Retina (tissue), 1 donor: ENCODE measurements around the gene CETP.

ENCODE experiments used
- DNase-seq: peaks from one replicate; pipeline ENCODE4 v3.0.0-alpha.2; 2016

The CETP gene, protein sequence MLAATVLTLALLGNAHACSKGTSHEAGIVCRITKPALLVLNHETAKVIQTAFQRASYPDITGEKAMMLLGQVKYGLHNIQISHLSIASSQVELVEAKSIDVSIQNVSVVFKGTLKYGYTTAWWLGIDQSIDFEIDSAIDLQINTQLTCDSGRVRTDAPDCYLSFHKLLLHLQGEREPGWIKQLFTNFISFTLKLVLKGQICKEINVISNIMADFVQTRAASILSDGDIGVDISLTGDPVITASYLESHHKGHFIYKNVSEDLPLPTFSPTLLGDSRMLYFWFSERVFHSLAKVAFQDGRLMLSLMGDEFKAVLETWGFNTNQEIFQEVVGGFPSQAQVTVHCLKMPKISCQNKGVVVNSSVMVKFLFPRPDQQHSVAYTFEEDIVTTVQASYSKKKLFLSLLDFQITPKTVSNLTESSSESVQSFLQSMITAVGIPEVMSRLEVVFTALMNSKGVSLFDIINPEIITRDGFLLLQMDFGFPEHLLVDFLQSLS

GRCh38 chr16:56961851-56962281 lies at the start of gene CETP:
CETP (plus strand) TSS chr16:56961950; CDS start chr16:56961980, 30 bp downstream.
- no peak for DNase-seq

DNA sequence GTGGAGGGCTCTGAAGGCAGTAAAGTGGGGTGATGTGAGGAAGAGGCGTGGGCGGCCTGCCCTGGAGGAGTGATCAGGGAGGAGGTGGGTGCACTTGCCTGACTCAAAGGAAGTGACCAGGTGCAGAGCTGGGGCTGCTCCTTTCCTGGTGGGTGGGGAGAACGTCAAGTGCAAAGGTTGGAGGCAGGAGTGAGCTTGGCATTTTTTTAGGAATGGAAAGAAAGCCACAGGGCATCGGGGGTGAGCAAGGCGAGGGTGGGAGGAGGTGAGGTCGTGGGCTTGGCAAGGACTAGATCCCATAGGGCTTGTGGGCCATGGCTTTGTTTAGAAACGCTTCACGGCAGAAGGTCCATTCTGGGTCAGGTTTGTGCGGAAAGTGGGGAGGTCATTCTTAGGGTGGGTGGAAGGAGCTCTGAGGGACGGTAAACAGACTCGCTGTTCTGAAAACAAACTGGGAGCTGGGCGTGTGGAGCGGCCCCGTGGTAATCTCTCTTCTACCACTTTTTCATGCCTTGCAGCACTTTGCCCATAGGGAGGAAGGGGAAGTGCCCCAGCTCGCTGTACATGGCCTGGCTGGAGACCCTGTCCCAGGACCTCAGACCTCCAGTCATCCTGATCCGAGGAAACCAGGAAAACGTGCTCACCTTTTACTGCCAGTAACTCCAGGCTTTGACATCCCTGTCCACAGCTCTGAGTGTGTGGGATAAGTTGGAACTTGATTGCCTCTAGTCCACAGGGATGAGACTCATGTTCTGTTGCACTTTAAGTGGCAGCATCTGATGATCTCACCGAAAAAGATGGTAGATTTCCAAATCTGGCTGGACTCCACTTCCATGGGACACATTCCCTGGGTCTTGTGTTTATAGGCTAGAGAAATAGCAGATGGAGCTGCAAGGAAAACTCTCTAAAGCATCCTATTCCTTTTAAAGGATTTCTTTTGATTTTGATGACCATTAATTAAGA lies 48.7 kb upstream of the CETP start:
- DNase-seq: no peak

DNA sequence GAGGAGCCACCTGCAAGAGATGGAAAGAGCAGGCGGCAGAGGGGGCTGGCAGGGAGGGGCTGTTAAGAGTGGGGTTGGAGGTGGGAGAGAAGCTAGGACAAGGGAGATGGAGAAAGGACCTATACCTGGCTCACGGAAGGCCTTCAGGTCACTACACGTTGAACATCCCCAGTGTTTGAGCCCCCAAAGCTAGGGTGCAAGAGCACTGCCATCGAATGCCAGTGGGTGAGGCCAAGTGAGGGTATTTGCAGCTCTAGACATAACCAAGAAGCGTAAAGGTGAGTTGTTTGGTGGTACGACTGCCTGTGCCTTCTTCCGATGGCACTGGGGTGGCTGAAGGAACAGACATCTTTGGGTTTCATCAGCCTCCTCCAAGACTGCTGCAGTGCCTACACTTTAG lies 46.9 kb upstream of the CETP start:
- no peak for DNase-seq

- DNase-seq: no peak
Observed at GRCh38 chr16:56915336-56916119, 46.2 kb upstream of the CETP start.

GRCh38 chr16:56916571-56917403 lies 45.0 kb upstream of the CETP start:
- no peak for DNase-seq

DNA sequence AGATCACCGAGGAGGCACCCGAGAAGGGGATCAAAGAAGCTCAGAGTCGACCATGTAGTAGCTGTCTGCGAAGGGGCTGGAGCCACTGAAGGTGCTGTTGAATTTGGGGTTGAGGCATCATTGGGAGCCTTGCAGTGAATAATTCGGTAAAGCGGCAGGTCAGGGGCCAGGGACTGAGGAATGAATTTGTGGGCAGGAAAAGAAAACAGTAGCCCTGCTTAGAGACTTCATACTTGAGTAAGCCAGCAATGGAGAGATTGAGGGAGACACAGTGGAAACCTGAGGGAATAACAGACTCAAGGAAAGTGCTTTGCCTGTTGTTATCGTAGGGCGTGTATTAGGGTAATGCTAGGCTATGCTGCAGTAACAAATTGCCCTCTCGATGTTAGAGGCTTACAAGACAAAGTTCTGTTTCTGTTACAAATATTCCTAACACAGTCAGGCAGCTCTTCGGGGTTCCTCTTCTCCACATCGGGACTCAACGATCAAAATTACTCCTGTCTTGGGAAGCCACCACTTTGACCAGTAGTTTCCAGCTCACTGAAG lies 43.2 kb upstream of the CETP start:
- DNase-seq: peak; percentile 15

GRCh38 chr16:56919099-56919800 lies 42.5 kb upstream of the CETP start:
- DNase-seq: no peak

DNA sequence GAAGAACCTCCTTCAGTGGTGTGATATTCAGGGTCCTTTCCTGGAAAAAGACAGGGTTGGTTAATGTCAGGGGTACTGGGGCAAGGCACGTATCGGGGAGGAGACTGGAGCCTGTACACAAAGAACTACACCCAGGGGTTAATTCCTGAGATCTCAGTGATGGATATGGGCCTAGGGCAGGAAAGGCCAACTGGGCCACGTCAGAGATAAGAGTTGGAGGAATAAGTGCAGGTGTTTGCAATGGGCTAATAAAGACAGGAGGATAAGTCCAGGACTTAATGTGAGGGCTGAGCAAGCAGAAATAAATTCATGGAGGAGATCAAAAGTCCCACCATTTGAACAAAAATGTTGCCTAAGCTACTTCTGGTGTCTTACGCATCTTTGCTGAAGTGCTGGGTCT lies 40.2 kb upstream of the CETP start:
- DNase-seq: no peak

DNA sequence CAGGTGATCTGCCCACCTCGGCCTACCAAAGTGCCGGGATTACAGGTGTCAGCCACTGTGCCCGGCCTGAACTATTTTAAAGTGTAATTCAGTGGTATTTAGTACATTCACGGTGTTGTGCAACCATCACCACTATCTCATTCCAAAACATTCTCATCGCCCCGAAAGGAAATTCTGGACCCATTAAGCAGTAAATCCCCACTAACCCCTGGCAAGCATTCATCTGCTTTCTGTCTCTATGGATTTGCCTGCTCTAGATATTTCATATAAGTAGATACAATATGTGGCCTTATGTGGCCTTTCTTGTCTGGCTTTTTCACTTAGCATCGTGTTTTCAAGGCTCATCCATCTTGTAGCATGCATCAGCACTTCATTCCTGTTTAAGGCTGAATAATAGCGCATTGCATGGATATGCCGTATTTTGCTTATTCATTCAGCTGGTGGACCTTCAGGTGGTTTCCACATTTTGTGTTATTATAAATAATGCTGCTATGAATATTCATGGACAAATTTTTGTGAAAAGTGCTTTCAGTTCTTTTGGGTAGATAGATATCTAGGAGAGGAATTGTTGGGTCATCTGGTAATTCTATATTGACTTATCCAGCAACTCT lies 38.2 kb upstream of the CETP start:
- no peak for DNase-seq

GRCh38 chr16:56927471-56927870 lies 34.3 kb upstream of the CETP start:
- no peak for DNase-seq

GRCh38 chr16:56929639-56930038 lies 32.1 kb upstream of the CETP start:
- no peak for DNase-seq

DNA sequence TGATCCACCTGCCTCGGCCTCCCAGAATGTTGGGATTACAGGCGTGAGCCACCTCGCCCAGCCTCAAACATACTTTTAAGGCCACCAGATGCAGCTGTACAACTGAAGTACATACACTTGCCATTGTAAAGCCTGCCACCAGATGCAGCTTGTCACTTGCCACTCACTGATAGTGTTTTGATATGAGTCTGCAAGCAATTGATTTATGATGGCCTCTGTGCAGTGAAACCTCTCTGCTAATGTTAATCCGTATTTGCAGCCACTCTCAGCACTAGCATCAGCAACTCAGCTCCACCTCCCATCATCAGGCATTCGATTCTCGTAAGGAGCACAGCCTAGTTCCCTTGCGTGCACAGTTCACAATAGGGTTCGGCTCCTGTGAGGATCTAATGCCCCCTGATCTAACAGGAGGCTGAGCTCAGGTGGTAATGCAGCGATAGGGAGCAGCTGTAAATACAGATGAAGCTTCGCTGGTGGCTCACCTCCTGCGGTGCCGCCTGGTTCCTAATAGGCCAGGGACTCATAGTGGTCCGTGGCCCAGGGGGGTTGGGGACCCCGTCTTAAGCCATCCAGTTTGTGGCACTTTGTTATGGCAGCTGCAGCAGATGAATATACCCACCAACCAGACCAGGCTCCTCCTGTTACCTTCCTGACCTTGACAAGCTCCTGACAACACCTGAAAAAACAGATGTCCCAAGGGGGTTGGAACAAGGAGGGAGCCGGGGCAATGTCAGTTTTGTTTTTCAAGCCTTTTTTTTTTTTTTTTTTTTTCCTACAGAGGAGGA lies 31.1 kb upstream of the CETP start:
- DNase-seq: peak; percentile 65

- DNase-seq: no peak
Observed at GRCh38 chr16:56931271-56931891, 30.4 kb upstream of the CETP start.

DNA sequence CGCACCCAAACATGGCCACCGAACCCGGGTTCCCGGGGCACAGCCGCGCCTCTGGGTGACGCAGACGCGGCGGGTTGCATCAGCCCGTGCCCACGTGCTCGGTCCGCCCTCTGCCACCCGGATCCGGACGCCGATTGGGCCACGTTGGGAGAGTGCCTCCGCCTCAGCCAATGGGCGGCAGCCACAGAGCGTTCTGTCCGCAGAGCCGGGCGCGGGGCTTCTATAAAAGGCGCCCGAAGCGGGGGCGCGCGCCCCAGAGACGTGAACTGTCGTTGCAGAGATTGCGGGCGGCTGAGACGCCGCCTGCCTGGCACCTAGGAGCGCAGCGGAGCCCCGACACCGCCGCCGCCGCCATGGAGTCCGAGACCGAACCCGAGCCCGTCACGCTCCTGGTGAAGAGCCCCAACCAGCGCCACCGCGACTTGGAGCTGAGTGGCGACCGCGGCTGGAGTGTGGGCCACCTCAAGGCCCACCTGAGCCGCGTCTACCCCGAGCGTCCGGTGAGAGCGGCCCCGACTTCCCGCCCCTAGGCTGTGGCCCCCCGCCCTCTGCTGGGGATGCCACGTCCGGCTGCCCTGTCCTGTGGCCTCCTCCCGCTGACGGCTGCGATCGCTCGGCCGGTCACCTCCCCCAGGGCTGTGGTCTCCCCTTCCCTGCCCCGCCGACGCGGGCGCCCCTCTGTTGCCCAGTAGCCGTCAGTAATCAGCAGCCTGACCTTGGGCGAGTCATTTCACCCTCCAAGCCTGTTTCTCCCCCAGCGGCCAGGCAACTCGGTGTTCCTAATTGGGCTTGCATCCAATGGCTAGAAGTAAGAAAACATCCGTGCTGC lies 29.6 kb upstream of the CETP start, which contains the start of gene HERPUD1:
Gene HERPUD1, plus strand, starts transcription at position 251 of the 829 bp plus-strand sequence. Its CDS starts 103 bp downstream, at position 354.
- peak; percentile 98 for DNase-seq

GRCh38 chr16:56932721-56933619 lies 28.8 kb upstream of the CETP start:
- peak; percentile 81 for DNase-seq

DNA sequence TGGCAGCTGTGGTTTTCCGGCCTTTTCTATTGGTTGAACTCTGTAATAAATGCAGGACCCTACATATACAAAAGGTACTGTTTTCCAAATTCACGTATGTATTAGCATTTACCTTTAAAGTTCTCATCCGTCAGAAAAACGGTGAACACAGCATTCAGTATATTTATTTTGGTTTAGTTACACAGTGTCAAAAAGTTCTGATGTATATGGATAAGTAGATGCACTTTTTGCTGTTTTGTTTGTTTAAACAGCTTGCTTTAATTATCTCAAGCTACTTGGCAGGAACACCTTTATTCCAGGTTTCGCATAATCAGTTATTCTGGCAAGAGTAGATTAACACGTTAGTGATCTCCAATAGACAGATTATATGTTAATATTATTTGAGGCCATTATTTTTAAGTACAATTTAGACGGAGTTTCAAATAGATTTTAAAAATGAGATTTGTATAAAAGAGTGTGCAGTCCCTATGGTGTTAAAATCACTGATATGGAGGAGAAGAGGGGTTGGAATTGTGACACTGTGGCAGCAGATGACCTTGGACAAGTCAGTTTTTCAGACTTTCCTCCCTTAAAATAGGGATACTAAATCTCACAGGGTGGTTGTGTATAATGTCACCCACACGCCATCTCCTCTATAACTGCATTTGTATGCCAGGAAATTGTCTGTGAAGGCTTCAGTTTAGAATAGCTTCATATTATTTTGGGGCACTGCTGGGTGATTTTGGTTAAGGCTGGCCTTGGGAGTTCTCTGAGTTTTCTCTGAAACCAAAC lies 27.7 kb upstream of the CETP start:
- DNase-seq: no peak
